Measurements from ENCODE around the gene TICRR. TPM values are rescaled to one million over a fixed set of nuclear protein-coding genes. Genes with fewer than 3 reads are reported as not detected.

TICRR gene
- total RNA-seq, 1 experiment from 2014 or later: 20.5 TPM

- Histone ChIP-seq H3K4me3 (ENCODE audit: low read depth in 2 of 2, low read length in 2 of 2) (no peak overlapping the region), H3K36me3 (ENCODE audit: control insufficient read depth, insufficient read depth, low read length) (no peaks in the 10 kb centered on the region), H3K4me1 (ENCODE audit: control insufficient read depth, insufficient read depth, low read length) (peaks cover 2% of the 10 kb centered on the region), H3K27ac (ENCODE audit: low read length) (no peak overlapping the region), H3K27me3 (ENCODE audit: control insufficient read depth, insufficient read depth, low read length) (no peaks in the 10 kb centered on the region), H3K9me3 (ENCODE audit: control insufficient read depth, insufficient read depth, low read depth, low read length) (no peaks in the 10 kb centered on the region)
- no TSS peak for BruUV-seq (replicated peaks)
- TF ChIP-seq SIN3A (IDR thresholded peaks at IDR 0.05; ENCODE audit: borderline replicate concordance, insufficient read depth, low read depth, low read length) (no peak), TCF7L2 (IDR thresholded peaks at IDR 0.05; ENCODE audit: low read depth, low read length) (no peak), POLR2AphosphoS5 (IDR thresholded peaks at IDR 0.05; ENCODE audit: low read depth, low read length) (no peak), REST (IDR thresholded peaks at IDR 0.05; ENCODE audit: insufficient read depth in 1 of 2, low read depth in 2 of 2, low read length in 1 of 2) (no peak)
- TF ChIP-seq, protein P1, sequence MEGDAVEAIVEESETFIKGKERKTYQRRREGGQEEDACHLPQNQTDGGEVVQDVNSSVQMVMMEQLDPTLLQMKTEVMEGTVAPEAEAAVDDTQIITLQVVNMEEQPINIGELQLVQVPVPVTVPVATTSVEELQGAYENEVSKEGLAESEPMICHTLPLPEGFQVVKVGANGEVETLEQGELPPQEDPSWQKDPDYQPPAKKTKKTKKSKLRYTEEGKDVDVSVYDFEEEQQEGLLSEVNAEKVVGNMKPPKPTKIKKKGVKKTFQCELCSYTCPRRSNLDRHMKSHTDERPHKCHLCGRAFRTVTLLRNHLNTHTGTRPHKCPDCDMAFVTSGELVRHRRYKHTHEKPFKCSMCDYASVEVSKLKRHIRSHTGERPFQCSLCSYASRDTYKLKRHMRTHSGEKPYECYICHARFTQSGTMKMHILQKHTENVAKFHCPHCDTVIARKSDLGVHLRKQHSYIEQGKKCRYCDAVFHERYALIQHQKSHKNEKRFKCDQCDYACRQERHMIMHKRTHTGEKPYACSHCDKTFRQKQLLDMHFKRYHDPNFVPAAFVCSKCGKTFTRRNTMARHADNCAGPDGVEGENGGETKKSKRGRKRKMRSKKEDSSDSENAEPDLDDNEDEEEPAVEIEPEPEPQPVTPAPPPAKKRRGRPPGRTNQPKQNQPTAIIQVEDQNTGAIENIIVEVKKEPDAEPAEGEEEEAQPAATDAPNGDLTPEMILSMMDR (IDR thresholded peaks at IDR 0.05): no peak
- intact Hi-C loops (cut with micrococcal nuclease; ENCODE audit: unreplicated experiment) (no loop called here), in situ Hi-C loops (cut with HindIII; ENCODE audit: low pct_unique_long_range_greater_than_20kb, low sequenced_read_pairs) (no loop called here)
- ATAC-seq: no peak
- ChIA-PET CTCF (no interaction called here), POLR2A (no interaction called here)
- no peak for DNase-seq (ENCODE audit: low read depth, low spot score)
Observed at GRCh38 chr15:89551550-89551949, 23.7 kb upstream of the TICRR start.

DNA sequence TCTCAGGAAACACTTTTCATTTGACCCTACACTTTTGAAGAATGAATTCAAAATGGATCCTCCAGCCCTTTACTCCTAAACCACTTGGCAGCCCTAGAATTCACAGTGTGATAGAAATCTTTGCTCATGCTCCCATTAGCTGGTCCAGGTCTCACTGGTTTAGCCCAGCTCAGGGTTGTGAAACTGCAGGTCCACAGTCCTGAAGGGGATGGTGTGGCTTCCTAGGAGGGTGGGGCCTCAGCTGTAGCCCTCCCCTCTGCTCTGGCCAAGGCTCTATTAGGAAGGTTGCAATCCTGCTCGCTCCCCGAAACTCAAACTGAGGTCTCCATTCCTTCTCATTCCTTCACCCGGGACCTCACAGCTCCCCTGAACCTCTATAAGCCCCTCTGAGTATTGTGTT lies 21.6 kb upstream of the TICRR start:
- no peak overlapping the region for H3K27ac ChIP-seq (ENCODE audit: low read length)
- CTCF ChIA-PET: no interaction called here
- no peaks in the 10 kb centered on the region for H3K27me3 ChIP-seq (ENCODE audit: control insufficient read depth, insufficient read depth, low read length)
- H3K4me3 ChIP-seq (ENCODE audit: low read depth in 2 of 2, low read length in 2 of 2): no peak overlapping the region
- in situ Hi-C loops (cut with HindIII; ENCODE audit: low pct_unique_long_range_greater_than_20kb, low sequenced_read_pairs): no loop called here
- intact Hi-C loops (cut with micrococcal nuclease; ENCODE audit: unreplicated experiment): no loop called here
- ATAC-seq (no peak), DNase-seq (ENCODE audit: low read depth, low spot score) (no peak)
- H3K9me3 ChIP-seq (ENCODE audit: control insufficient read depth, insufficient read depth, low read depth, low read length): no peaks in the 10 kb centered on the region
- POLR2A ChIA-PET: no interaction called here
- BruUV-seq (replicated peaks): no TSS peak
- TF ChIP-seq REST (IDR thresholded peaks at IDR 0.05; ENCODE audit: insufficient read depth in 1 of 2, low read depth in 2 of 2, low read length in 1 of 2) (no peak), POLR2AphosphoS5 (IDR thresholded peaks at IDR 0.05; ENCODE audit: low read depth, low read length) (no peak), TCF7L2 (IDR thresholded peaks at IDR 0.05; ENCODE audit: low read depth, low read length) (no peak), SIN3A (IDR thresholded peaks at IDR 0.05; ENCODE audit: borderline replicate concordance, insufficient read depth, low read depth, low read length) (no peak)
- TF ChIP-seq, protein P1 (IDR thresholded peaks at IDR 0.05): no peak
- peaks cover 3% of the 10 kb centered on the region for H3K4me1 ChIP-seq (ENCODE audit: control insufficient read depth, insufficient read depth, low read length)
- no peaks in the 10 kb centered on the region for H3K36me3 ChIP-seq (ENCODE audit: control insufficient read depth, insufficient read depth, low read length)
